CD4-positive, alpha-beta memory T cell (primary cell): ENCODE measurements around the gene PSMD13. TPM values are rescaled to one million over a fixed set of nuclear protein-coding genes. Genes with fewer than 3 reads are reported as not detected.

ENCODE experiments used
- CTCF ChIA-PET: fragments of 350-600 bp; sonication (Branson Sonifier 250); formaldehyde crosslinking; loops from one replicate; lab custom pipeline; 2021; ENCODE audit warnings: inconsistent platforms; ENCODE audit not compliant: partially characterized antibody; lab: Charles Lee
- POLR2A ChIA-PET: fragments of 350-600 bp; sonication (Branson Sonifier 250); formaldehyde crosslinking; loops from one replicate; lab custom pipeline; 2021; ENCODE audit not compliant: partially characterized antibody; lab: Charles Lee
- DNase-seq, 5 donors: peaks; one replicate each; pipeline versions ENCODE4 v3.0.0 to v3.0.0-alpha.2; 2020 to 2022; ENCODE audit warnings: mixed read lengths in 1 of 5
- H3K27ac ChIP-seq: one replicate; pipeline ENCODE4 v1.7.0; 2013; ENCODE audit warnings: low read depth, low read length
- H3K27me3 ChIP-seq: 2 replicates; pipeline ENCODE4 v1.7.0; 2013; ENCODE audit warnings: mild to moderate bottlenecking, low read length, moderate library complexity; ENCODE audit not compliant: insufficient read depth
- H3K36me3 ChIP-seq: 2 replicates; pipeline ENCODE4 v1.7.0; 2013; ENCODE audit warnings: mild to moderate bottlenecking, low read length, moderate library complexity; ENCODE audit not compliant: insufficient read depth
- H3K4me1 ChIP-seq: 2 replicates; pipeline ENCODE4 v1.7.0; 2013; ENCODE audit warnings: mild to moderate bottlenecking, low read length, moderate library complexity; ENCODE audit not compliant: insufficient read depth
- H3K4me3 ChIP-seq, 2 donors: one replicate each; pipeline ENCODE4 v1.7.0; 2013; ENCODE audit warnings: low read length in 2 of 2, mild to moderate bottlenecking in 1 of 2
- H3K9me3 ChIP-seq, 2 donors: one replicate each; pipeline ENCODE4 v1.7.0; 2013; ENCODE audit warnings: low read length in 2 of 2, control low read depth in 1 of 2; ENCODE audit not compliant: control insufficient read depth in 1 of 2
- H3K27ac Mint-ChIP-seq, 7 donors: one replicate each; pipeline ENCODE4 v1.8.0; 2020 to 2021; ENCODE audit warnings: mixed read lengths in 7 of 7, mild to moderate bottlenecking in 6 of 7, inconsistent platforms in 3 of 7, moderate library complexity in 3 of 7
- H3K27me3 Mint-ChIP-seq, 2 donors: one replicate each; pipeline ENCODE4 v1.8.0; 2020 to 2021; ENCODE audit warnings: mixed read lengths in 2 of 2
- H3K36me3 Mint-ChIP-seq, 2 donors: one replicate each; pipeline ENCODE4 v1.8.0; 2020 to 2021; ENCODE audit warnings: mixed read lengths in 2 of 2, inconsistent platforms in 1 of 2, mild to moderate bottlenecking in 1 of 2
- H3K4me1 Mint-ChIP-seq, 4 donors: one replicate each; pipeline ENCODE4 v1.8.0; 2020 to 2021; ENCODE audit warnings: mixed read lengths in 4 of 4, mild to moderate bottlenecking in 1 of 4
- H3K4me3 Mint-ChIP-seq, 8 donors: one replicate each; pipeline ENCODE4 v1.8.0; 2020 to 2021; ENCODE audit warnings: mixed read lengths in 8 of 8, mild to moderate bottlenecking in 7 of 8, moderate library complexity in 6 of 8, inconsistent platforms in 3 of 8
- H3K9me3 Mint-ChIP-seq, 8 donors: one replicate each; pipeline ENCODE4 v1.8.0; 2020 to 2021; ENCODE audit warnings: mixed read lengths in 8 of 8, mild to moderate bottlenecking in 5 of 8, inconsistent platforms in 3 of 8, moderate library complexity in 1 of 8
- intact Hi-C: fragments of 100-400 bp; cut with micrococcal nuclease; formaldehyde crosslinking; loops from one replicate; pipeline ENCODE4 v1.15.1; 2023
- polyA plus RNA-seq, 2 donors: library from polyadenylated mRNA; unstranded; fragments of 300-500 nt; fragmentation: Illumina TruSeq; gene quantifications; one replicate each; pipeline ENCODE4 v1.2.3, GENCODE V29; 2021
- total RNA-seq, 2 experiments: library from RNA; stranded (reverse); gene quantifications; one replicate each; pipeline ENCODE4 v1.2.3, GENCODE V29; 2021

PSMD13 gene
- total and polyA plus RNA-seq, 4 experiments from 2014 or later = 99.9 to 247 (median 143) TPM

GRCh38 chr11:208181-208916 lies 28.4 kb upstream of the PSMD13 start:
- H3K27me3 ChIP-seq = no peaks in the 10 kb centered on the region
- peak overlapping the region; percentile 95 to 100 for H3K4me3 ChIP-seq
- H3K9me3 ChIP-seq = no peaks in the 10 kb centered on the region
- DNase-seq = peak; percentile 83 to 87 (median 84)
- H3K36me3 Mint-ChIP-seq = peaks cover 22 to 73% of the 10 kb centered on the region in 2 donors
- peaks cover 0 to 3% (median 0%) of the 10 kb centered on the region in 8 donors for H3K9me3 Mint-ChIP-seq
- H3K4me1 ChIP-seq = peaks cover 45% of the 10 kb centered on the region
- peak overlapping the region; percentile 99 to 100 (median 99) for H3K27ac Mint-ChIP-seq
- H3K4me1 Mint-ChIP-seq = peaks cover 18 to 63% (median 42%) of the 10 kb centered on the region in 4 donors
- peaks cover 65% of the 10 kb centered on the region for H3K36me3 ChIP-seq
- no peaks in the 10 kb centered on the region for H3K27me3 Mint-ChIP-seq
- intact Hi-C loops = loop anchor here (1.0 kb wide), 1 partner anchor 147 kb away; no protein-coding TSS in a partner anchor
- peak overlapping the region; percentile 98 for H3K27ac ChIP-seq
- POLR2A ChIA-PET = interaction anchor here (0.8 to 5.2 kb wide), 20 partner anchors 10 to 611 kb away, joined by 3 to 144 read pairs (median 10); partner anchors contain the start of genes ANO9, DEAF1, IFITM1 and PGGHG
- peak overlapping the region; percentile 94 to 100 (median 98) for H3K4me3 Mint-ChIP-seq
- CTCF ChIA-PET = interaction anchor here (2.5 kb wide), 1 partner anchor 29 kb away, joined by 9 read pairs; the partner anchor contains the start of genes PSMD13 and SIRT3

GRCh38 chr11:208917-209260 lies 27.9 kb upstream of the PSMD13 start:
- no peaks in the 10 kb centered on the region for H3K27me3 Mint-ChIP-seq
- Histone ChIP-seq H3K4me3 (peak overlapping the region; percentile 57 to 95), H3K9me3 (no peaks in the 10 kb centered on the region), H3K27me3 (no peaks in the 10 kb centered on the region), H3K27ac (peak overlapping the region; percentile 98), H3K36me3 (peaks cover 64% of the 10 kb centered on the region), H3K4me1 (peaks cover 42% of the 10 kb centered on the region)
- peaks cover 0 to 3% (median 0%) of the 10 kb centered on the region in 8 donors for H3K9me3 Mint-ChIP-seq
- no peak for DNase-seq
- peak overlapping the region; percentile 94 to 100 (median 98) for H3K4me3 Mint-ChIP-seq
- H3K36me3 Mint-ChIP-seq = peaks cover 19 to 72% of the 10 kb centered on the region in 2 donors
- peaks cover 14 to 58% (median 37%) of the 10 kb centered on the region in 4 donors for H3K4me1 Mint-ChIP-seq
- H3K27ac Mint-ChIP-seq = peak overlapping the region; percentile 82 to 100 (median 99)
- ChIA-PET POLR2A (interaction anchor here (1.2 to 5.2 kb wide), 16 partner anchors 9 to 610 kb away, joined by 4 to 144 read pairs (median 13); partner anchors contain the start of genes IFITM1, PGGHG, PHRF1 and PNPLA2), CTCF (no interaction called here)
- intact Hi-C loops = loop anchor here (1.0 kb wide), 1 partner anchor 146 kb away; no protein-coding TSS in a partner anchor

- Mint-ChIP-seq H3K36me3 (peaks cover 20 to 72% of the 10 kb centered on the region in 2 donors), H3K4me1 (peaks cover 11 to 54% (median 33%) of the 10 kb centered on the region in 4 donors), H3K27ac (peak overlapping the region; percentile 74 to 100 (median 92)), H3K27me3 (no peaks in the 10 kb centered on the region), H3K4me3 (peak overlapping the region; percentile 94 to 100 (median 98)), H3K9me3 (peaks cover 0 to 3% (median 0%) of the 10 kb centered on the region in 8 donors)
- no peak for DNase-seq
- CTCF ChIA-PET = no interaction called here
- H3K27me3 ChIP-seq = no peaks in the 10 kb centered on the region
- peak overlapping the region; percentile 57 to 95 for H3K4me3 ChIP-seq
- H3K27ac ChIP-seq = peak overlapping the region; percentile 98
- POLR2A ChIA-PET = interaction anchor here (0.8 to 5.2 kb wide), 15 partner anchors 14 to 366 kb away, joined by 3 to 144 read pairs (median 11); partner anchors contain the start of genes IFITM1, PGGHG, PHRF1 and PSMD13
- peaks cover 66% of the 10 kb centered on the region for H3K36me3 ChIP-seq
- peaks cover 39% of the 10 kb centered on the region for H3K4me1 ChIP-seq
- no peaks in the 10 kb centered on the region for H3K9me3 ChIP-seq
- intact Hi-C loops = no loop called here
Observed at GRCh38 chr11:209275-210121, 27.3 kb upstream of the PSMD13 start.

- H3K4me1 ChIP-seq = peaks cover 33% of the 10 kb centered on the region
- no peaks in the 10 kb centered on the region for H3K9me3 ChIP-seq
- ChIA-PET POLR2A (interaction anchor here (0.8 to 5.2 kb wide), 6 partner anchors 17 to 206 kb away, joined by 3 to 144 read pairs (median 23); partner anchors contain the start of genes PGGHG, PSMD13, SIGIRR and SIRT3), CTCF (no interaction called here)
- Mint-ChIP-seq H3K4me1 (peaks cover 10 to 51% (median 28%) of the 10 kb centered on the region in 4 donors), H3K27ac (peak overlapping the region; percentile 27 to 84 (median 74)), H3K4me3 (peak overlapping the region; percentile 43 to 99 (median 63)), H3K9me3 (peaks cover 0 to 3% (median 0%) of the 10 kb centered on the region in 8 donors), H3K27me3 (no peaks in the 10 kb centered on the region), H3K36me3 (peaks cover 26 to 77% of the 10 kb centered on the region in 2 donors)
- intact Hi-C loops = no loop called here
- H3K27me3 ChIP-seq = no peaks in the 10 kb centered on the region
- peaks cover 61% of the 10 kb centered on the region for H3K36me3 ChIP-seq
- DNase-seq = no peak
- peak overlapping the region; percentile 98 for H3K27ac ChIP-seq
- H3K4me3 ChIP-seq = no peak overlapping the region
Observed at GRCh38 chr11:210122-210802, 26.5 kb upstream of the PSMD13 start.

GRCh38 chr11:210803-211180 lies 26.0 kb upstream of the PSMD13 start:
- Mint-ChIP-seq H3K4me1 (peaks cover 8 to 46% (median 24%) of the 10 kb centered on the region in 4 donors), H3K9me3 (peaks cover 0 to 3% (median 0%) of the 10 kb centered on the region in 8 donors), H3K27me3 (no peaks in the 10 kb centered on the region), H3K36me3 (peaks cover 26 to 82% of the 10 kb centered on the region in 2 donors), H3K27ac (peak overlapping the region in 3 of 7 donors; percentile 17 to 77 (median 22)), H3K4me3 (peak overlapping the region in 2 of 8 donors; percentile 49 to 62)
- Histone ChIP-seq H3K27me3 (no peaks in the 10 kb centered on the region), H3K9me3 (no peaks in the 10 kb centered on the region), H3K4me3 (no peak overlapping the region), H3K4me1 (peaks cover 28% of the 10 kb centered on the region), H3K27ac (no peak overlapping the region), H3K36me3 (peaks cover 56% of the 10 kb centered on the region)
- CTCF ChIA-PET = no interaction called here
- DNase-seq = no peak
- POLR2A ChIA-PET = interaction anchor here (5.1 kb wide), 1 partner anchor 78 kb away, joined by 53 read pairs; the partner anchor contains the start of gene PGGHG
- intact Hi-C loops = no loop called here

GRCh38 chr11:211295-211694 lies 25.5 kb upstream of the PSMD13 start:
- POLR2A ChIA-PET = interaction anchor here (1.4 to 1.7 kb wide), 3 partner anchors 11 to 76 kb away, joined by 4 to 7 read pairs (median 5); no protein-coding TSS in a partner anchor
- Histone ChIP-seq H3K36me3 (peaks cover 55% of the 10 kb centered on the region), H3K4me1 (peaks cover 23% of the 10 kb centered on the region), H3K27me3 (no peaks in the 10 kb centered on the region), H3K27ac (no peak overlapping the region), H3K4me3 (no peak overlapping the region), H3K9me3 (no peaks in the 10 kb centered on the region)
- H3K9me3 Mint-ChIP-seq = peaks cover 0 to 3% (median 0%) of the 10 kb centered on the region in 8 donors
- H3K4me3 Mint-ChIP-seq = peak overlapping the region in 6 of 8 donors; percentile 5 to 62 (median 30)
- CTCF ChIA-PET = no interaction called here
- DNase-seq = no peak
- intact Hi-C loops = no loop called here
- H3K27me3 Mint-ChIP-seq = no peaks in the 10 kb centered on the region
- H3K27ac Mint-ChIP-seq = peak overlapping the region in 5 of 7 donors; percentile 37 to 79 (median 76)
- H3K36me3 Mint-ChIP-seq = peaks cover 26 to 82% of the 10 kb centered on the region in 2 donors
- peaks cover 3 to 41% (median 21%) of the 10 kb centered on the region in 4 donors for H3K4me1 Mint-ChIP-seq
